ENCODE results near the gene IGFL4.

The IGFL4 gene

DNA sequence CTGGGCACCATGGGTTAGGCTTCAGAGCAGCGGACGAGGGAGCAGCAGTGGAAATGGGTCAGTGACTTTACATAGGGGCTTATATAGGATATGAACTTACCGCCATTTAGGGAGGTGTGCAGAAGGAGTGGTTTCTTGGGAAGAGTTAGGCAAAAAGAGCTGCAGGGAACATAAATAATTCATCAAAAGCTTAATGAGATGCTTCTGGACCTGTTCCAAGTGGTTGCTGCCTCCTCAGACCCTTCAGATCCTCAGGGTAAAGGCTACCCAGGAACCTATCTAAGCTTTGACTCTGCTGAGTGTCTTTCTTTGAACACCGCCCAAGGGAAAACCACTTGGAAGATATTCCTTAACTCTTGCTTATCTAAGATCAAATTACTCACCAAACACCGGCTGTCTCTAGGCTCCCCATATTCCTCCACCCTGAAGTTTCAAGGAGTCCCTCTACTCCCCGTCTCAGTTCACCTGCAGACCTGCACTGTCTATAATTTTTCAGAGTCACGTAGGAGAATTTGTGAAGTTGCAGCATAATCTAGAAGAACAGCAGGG, at the start of gene IGFL4:
Gene IGFL4, minus strand, starts transcription at position 51 of the 549 bp plus-strand sequence. Its CDS starts 40 bp downstream, at position 11.
- DNase-seq, result no peak

DNA sequence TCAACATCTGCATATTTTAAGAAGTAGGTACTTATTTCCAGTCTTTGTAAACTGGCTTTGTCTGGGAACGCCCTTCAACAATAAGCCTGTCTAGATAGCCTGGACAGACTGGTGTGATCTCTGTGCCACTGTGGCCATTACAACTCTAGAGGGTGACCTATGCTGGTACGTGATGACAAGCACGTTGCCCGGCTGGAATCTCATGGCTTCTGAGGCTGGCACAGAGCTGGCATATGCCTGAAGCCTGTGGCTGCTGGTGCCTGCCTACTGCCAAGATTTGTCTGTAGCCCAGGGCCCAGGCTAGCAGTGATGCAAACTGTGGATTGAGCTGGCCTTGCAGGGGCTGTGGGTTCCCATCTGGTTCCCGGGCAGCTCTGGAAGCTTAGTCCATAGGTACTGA, 49.6 kb upstream of the IGFL4 start:
- DNase-seq, result no peak

DNA sequence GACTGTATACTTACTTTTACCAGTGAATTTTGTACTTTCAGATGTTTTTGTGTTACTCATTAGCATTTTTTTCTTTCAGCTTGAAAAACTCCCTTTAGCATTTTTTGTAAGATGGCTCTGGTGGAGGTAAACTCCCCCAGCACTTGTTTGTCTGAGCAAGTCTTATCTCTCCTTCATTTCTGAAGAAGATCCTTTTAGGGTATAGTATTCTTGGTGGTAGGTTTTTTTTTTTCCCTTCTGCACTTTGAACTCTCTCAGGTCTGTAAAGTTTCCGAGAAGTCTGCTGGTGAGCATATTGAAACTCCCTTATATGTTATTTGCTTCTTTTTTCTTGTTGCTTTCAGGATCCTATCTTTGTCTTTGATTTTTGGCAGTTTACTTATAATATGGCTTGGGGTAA, 48.6 kb upstream of the IGFL4 start:
- no peak for DNase-seq

DNA sequence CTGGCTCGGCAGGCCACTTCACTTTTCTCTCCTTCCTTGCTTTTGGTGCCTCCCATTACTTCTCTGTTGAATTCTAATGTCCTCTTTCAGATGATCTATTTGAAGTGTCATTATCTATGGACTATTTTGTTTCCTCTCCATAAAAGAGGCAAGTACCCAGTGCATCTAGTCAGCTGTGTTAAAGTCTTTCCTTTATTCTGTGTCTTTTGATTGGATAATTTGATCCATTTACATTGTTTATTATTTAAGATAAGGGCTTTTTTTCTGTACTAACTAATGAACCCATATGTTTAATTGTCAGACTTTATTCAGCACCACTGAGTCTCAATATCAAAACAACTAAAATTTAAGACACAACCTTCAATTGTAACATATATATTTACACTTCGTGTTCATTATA, 47.3 kb upstream of the IGFL4 start:
- DNase-seq, result no peak

DNA sequence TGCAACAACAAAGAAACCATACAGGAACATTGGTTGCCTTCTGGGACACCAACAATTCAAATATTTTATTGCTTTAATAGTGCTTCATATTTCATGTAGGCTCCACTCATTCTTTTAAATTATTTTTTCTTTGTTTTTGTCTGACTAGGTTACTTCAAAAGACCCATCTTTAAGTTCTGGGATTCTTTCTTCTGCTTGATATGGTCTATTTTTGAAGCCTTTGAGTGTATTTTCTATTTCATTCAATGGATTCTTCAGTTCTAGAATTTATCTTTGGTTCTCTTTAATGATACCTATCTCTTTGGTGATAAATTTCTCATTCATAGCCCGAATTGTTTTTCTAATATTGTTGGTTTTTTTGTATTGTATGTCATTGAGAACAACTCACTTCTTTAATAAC, 45.1 kb upstream of the IGFL4 start:
- no peak for DNase-seq

DNA sequence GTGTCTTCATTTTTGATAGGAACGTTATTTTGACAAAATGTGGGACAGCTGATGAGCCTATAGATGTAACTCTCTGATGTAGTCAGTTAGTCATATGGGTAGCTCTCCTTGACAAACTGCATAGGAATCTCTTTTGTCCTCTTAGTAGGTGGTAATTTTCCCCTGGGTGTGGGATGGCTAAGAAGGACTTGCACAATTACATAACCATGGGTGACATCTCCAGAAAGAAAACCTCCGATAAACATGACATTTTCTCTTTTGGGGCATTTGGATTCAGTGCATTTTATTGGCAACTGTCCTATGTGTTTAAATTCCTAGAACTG, 41.9 kb upstream of the IGFL4 start:
- DNase-seq, result no peak

DNA sequence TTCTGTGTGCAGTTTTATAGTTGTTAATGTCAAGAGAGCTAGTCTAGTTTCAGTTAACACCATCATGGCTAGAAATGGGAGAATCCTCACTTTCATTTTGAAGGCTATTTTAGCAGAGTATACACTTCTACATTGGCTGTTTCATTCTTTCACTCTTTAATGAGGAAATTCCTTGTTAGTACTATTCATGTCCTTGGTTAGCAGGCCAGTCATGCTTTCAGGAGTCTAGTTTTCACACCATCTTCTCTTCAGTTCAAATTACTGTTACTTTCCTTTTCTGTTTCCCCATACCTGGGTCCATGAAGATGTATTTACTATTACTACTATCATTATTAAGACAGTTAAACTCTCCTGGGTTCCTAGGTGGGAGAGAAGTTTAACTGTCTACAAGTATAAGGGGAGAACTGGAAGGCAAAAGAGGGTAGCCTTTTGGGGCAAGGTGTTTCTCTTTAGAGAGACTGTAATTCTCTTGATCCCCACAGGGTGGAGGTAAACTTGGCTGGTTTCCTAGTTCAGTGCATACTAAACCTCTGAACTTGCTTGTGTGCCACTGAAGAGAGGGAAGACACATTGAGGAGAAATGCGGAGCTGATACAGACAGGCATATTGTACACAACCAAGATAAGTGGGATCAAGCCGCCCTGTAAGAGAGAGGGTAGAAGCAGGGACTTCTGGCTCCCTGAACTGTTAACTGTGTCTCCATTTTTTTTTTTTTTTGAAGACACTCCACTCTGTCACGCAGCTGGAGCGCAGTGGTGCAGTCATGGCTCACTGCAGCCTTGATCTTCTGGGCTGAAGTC, 41.3 kb upstream of the IGFL4 start:
- peak in 7 of 56 donors; percentile 7 to 18 (median 13) for DNase-seq

DNA sequence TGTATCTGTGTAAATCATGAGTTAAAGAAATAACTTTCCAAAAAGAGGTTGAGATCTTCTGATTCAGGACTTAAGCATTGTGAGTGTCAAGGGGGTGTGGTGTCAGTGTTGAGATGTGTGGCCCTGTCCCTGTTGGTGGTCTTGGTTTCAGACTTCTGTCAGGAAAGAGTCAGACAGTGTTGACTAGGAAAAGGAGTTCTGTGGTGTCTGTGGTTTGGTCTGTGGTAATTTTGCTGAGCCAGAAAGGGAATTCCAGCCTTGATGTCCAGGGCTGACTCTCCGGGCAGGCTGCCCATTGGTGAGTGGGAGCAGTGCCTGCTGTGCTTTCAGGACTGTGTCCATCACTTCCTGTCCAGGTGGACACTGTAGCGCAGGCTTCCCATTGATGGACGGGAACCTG, 39.8 kb upstream of the IGFL4 start:
- DNase-seq, result peak in 1 of 56 donors; percentile 6

DNA sequence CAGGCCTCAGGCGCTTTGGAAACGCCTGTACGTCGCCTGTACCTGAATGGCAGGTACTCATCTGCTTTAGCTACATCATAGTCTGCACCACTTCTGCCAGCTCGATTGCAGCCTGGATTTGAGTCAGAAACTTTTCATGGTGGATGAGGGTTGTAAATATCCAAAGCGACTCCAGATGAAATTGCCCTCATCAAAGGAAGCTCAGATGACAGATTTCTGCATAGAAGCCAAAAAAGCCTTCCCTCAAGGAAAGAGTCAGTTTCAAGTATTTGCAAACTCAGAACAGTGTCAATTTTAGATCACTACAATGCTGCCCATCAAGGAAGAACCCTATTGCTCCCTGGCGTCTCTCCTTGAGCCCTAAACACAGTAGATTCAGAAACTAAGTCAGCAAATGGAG, 38.8 kb upstream of the IGFL4 start:
- DNase-seq, result no peak

DNA sequence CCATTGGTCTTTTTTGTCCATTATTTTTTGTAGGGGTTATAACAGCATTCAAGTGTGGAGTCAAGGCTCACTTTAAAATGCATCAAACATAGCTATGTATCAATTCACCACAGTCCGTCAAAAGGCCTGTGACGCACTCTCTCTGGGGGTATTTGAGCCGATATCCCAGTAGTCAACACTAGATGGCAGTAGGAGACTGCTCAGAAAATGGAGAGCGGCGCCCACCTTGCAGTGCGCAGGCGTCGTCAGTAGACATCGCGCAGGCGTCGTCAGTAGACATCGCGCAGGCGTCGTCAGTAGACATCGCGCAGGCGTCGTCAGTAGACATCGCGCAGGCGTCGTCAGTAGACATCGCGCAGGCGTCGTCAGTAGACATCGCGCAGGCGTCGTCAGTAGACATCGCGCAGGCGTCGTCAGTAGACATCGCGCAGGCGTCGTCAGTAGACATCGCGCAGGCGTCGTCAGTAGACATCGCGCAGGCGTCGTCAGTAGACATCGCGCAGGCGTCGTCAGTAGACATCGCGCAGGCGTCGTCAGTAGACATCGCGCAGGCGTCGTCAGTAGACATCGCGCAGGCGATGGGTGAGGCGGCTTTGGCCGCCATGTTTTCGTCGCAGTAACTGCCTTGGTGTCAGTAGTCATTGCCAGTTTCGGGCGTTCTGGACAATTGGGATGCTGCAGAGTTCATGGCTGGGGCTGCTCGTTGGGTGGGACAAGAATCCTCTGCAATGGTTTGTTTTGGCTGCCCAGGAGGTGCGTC, 38.0 kb upstream of the IGFL4 start:
- DNase-seq, result peak in 46 of 56 donors; percentile 1 to 83 (median 38)

DNA sequence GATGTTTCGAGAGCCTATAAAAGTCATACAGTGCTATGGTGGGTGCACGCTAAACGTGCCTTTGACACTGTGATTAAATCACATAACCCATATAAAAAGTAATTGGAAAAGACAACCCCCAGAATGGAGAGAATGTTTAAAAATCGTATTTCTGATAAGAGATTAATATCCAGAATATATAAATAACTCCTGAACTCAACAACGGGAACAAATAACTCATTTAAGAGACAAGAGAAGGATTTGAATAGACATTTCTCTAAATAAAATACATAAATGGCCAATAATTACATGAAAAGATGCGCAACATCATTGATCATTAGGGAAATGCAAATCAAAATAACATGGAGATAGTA, 37.0 kb upstream of the IGFL4 start:
- no peak for DNase-seq

DNA sequence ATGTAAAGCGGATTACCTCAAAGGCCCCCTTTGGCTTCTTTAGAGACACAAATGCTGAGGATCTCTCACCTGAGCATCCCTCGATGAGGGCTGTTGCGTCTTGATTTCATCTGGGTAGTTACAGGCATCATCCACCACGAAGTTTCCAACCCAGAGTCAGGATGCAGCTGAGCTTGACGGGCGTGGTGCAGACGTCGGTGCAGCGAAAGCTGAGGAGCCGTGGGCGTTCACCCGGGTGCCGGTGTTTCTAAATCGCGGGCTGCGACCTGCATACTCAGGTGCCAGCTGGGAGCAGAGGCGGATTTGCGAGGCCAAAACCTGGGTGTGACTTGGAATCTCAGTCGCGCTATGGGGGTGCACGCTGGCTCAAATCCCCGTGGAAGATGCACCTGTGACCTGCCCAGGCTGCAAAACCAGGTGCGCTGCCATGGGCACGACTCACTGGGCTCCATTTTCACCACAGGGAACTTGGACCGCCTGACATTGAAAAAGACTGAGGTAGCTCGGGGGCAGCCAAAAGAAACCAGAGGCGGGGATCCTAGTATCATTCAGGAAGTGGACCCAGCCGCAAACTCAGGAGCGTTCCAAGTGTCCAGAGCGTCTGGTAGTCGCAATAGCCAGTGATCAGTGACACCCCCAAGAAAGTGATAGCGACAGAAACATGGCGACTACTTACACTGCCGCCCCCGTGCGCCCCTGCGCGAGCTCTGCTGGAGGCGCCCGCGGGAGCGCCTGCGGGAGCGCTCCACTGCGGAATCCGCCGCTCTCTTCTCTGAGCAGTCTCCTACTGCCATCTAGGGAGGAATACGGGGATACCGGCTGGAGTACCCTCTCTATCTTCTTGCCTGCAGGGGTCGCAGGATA, 36.4 kb upstream of the IGFL4 start:
- DNase-seq, result peak in 53 of 56 donors; percentile 30 to 92 (median 75)

DNA sequence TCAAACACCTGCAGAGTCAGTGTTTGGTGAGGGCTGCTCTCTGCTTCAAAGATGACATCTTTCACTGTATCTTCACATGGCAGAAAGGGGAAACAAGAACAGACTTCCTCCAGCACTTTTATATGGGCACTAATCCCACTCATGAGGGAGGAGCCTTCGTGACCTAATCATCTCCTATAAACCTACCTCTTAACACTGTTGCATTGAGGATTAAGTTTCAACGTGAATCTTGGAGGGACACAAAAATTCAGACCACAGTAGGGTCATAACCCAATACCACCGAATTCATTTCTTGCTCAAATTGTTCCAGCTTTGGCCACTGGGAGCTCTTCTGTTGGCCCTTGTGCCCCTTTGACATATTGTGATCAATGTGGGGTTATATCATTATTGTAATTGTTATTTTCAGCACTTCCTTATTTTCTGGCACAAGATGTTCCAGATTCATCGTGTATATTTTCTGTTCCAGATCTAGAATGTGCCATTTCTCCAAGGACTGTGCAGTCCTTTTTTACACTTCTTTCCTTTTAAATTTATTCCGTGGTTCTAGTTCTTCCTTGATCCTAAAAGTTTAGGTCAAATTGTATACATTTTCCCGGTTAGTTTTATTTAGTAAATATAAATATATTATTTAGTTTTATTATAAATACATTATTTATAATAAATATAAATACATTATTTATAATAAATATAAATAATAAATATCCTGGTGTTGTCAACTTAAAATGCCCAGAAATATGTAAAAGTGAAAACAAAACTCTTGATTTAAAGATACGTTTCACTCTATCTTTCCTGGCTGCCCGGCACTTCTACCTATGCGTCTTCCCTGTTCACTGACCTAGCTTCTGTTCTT, 35.5 kb upstream of the IGFL4 start:
- DNase-seq, result no peak

DNA sequence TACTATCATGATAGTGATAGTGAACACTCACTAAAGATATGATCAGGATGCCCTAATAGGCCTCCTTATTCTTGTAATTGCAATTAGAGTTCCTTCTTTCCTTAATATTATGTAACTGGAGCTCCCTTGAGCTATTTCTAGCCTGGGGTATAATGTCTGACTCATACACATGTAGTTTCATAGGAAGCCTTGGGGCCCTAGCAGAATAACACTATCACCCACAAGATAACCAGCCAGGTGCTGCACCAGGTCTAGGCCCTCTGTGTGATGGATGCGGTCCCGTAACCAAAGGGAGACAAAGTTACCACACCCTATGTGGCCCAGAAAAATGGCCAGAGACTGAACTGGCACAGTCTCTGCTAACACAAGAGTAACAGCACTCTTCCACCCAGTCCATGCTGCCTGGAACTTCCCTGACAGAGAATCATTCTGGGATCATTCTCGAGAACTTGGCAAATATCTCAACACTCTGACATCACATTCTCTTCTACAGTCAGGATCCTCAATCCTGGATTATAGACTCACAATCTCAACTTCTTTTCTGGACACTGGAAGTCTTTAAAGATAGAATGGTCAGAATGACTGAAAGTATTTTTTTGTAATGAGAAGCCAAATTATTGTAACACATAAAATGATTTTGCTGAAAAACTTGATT, 32.6 kb upstream of the IGFL4 start:
- no peak for DNase-seq

DNA sequence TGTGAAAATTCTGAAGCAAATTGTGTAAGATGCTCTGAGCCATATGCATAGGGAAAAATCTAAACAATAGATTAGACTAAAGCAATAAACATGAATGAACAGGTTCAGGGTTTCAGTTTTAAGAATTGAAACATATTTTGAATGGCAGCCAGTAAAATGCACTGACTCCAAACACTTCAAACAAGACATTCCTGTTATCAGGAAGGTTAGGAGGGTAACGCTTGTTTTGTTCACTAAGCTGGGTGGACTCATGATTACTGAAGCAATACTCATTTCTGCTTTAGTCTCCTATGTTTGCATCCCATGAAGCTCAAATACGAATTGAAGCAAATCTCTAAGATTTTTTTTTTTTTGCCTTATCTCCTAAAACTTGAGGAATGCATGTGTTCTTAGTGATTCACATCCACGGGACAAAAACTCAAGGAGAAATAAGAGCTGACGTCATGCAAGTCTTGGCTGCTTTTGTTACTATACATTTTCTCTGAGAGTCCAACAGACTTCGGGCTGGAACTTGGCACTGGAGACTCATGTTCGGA, 29.1 kb upstream of the IGFL4 start:
- no peak for DNase-seq

DNA sequence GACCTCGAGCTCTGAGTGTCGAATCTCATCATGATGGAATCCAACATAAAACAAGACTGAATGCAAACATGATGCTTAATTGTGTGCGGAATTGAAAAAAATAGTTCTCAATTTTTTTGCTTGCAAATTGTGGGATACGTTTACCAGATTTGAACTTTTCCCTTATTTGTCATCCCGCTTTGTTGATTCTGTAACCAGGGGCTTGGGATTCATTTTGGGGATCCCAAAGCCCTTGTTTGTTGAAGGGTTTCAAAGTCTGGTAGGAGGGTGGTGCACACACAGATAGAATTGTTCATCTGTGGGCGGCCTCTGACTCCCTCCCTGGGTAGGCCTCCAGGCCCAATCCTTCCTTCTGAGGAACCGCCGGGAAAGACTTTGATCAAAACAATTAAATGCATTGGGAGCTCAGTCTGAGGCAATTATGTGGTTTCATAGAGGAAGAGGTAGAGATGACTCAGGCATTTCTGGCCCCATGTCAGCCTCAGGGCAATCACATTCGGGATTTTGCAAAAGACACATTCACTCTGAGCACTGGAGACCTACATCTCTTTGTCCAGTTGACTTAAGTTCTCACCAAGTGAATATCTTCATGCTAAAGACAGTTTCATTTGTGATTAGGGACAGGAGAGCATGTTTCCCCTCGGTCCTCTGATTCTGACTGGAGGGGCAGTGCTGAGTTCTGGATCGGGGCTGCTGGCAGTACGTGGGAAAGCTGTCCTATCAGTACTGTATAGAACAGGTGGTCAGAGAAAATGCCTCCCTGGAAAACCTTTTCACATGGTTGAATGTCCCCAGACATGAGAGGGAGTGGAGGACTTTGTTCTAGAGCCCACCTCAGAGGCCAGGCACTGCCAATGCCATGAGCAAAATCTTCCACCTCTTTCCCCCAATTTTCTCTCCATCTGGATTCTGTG, 27.8 kb upstream of the IGFL4 start:
- DNase-seq, result no peak

DNA sequence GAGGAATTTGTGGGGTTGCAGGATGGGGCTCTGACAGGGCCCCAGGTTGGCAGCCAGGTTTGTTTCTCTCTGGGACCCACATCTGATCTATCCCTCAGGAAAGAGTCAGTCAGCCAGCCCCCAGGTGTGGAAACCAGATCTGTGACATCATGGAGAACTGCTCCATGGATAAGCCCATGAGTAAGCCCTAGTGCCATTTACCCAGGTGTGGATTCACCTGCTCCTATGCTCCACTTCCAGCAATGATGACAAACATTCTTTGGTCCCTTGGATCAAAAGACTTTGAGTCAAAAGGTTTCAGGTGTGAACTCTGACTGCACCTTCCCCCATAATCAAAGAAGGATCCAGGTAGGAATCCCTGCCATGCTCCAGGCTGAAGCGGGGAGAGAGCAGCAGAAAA, 26.9 kb upstream of the IGFL4 start:
- DNase-seq, result no peak

DNA sequence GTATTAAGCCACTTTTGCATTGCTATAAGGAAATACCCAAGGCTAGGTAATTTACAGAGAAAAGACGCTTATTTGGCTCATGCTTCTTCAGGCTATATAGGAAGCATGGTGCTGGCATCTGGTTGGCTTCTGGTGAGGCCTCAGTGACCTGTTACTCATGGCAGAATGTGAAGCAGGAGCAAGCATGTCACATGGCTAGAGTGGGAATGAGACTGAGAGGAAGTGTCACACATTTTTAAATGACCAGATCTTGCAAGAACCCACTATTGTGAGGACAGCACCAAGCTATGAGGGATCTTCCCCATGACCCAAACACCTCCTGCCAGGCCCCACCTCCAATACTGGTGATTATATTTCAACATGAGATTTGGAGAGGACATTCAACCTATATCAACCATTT, 25.7 kb upstream of the IGFL4 start:
- no peak for DNase-seq
